Stimulated activated CD4-positive, alpha-beta T cell treated with anti-CD3 and anti-CD28 coated beads, Interleukin-2, amount 100 ng/mL, for 48 hours (primary cell): ENCODE data around the gene ANKH.
"Not testable (repeated sequence)": the region's sequence is repeated elsewhere in the genome, so short reads cannot be mapped to it uniquely, and the experiment has no call there.

Source experiments
- DNase-seq, 2 donors: peaks; one replicate each; pipeline ENCODE4 v3.0.0-alpha.2; 2020

Gene ANKH

DNA sequence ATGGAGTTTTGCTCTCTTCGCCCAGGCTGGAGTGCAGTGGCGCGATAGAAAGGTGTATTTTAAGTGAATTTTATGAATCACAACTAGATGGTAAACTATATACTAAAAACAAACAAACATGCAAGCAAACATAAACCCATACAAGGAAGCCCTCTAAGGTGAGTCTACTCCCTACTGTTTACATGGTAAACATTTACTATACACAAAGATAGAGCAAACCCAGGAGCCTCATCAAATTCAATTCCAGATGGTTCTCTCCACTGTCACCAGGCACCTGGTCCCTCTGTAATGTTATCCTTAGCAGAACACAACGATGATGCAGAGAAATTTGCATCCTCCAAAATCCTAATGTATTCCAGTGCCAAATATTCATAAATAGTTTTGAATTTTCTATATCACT lies 17.9 kb downstream of the ANKH start:
- DNase-seq: no peak

DNA sequence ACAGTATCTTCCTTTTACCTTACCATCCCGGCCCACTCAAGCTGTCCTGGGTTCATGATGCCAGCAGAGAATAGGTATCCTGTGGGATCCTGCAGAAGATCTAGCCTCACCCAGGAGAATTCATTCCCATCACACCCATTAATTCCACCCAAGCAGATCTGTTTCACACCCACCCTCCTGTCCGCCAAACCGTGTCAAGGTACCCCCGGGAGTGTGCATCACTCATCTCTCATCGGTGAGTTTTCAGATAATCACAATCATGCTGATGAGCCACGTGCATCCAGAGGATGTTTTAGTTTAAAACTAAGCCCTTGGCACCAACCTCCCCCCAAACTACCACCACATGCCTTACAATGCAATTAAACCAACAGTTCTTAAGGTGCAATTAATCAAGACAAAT lies 18.8 kb downstream of the ANKH start:
- no peak for DNase-seq

DNA sequence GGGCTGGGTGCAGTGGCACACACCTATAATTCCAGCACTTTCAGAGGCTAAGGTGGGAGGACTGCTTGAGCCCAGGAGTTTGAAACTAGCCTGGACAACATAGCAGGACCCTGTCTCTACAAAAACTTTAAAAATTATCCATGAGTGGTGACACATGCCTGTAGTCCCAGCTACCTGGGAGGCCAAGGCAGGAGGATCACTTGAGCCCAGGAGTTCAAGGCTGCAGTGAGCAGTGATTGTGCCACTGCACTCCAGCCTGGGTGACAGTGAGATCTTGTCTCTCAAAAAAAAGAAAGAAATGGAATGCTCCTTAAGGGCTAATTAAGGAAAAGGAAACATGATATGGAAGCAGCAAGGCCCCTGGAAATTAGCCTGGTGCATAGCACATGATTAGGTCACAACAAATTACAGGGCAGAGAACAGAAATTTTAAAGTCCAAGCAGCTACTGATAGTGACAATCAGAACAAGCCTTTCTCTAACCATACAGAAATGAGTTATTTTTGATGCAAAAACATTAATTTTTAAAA lies 19.5 kb downstream of the ANKH start:
- no peak for DNase-seq

DNA sequence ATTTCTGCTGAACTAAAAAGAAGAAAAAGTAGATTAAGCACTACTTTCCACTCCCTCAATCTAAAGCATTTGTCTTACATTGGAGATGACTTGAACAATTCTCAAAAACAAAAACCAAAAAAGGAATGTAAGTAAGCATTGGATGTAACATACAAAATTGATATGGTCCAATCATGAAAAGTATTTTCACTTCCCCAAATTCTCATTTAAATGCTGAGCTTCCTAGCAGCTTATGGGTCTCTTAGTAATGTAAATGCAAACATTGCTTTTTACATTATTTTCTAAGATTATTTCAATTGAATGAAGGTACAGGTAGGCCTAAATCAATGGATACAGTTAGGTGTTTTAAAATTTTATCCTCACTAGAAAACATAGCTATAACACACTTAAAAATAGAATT lies 20.0 kb downstream of the ANKH start:
- no peak for DNase-seq

DNA sequence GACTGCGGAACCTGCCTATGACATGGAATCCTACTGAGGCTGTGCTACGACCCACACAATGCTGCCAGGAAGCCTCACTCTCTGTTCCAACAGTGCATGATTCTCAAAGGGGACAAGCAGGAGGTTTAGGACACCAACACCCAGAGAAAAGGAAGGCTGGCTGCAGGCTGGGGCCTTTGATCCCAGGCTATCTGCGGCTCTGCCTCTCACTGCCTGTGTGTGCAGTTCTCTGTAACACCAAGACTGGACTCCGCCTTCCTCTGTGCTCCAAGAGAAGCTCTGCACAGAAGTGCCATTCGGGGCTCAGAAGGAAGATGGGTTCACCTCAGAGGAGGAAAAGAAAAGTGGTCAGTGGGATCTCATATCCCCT lies 20.5 kb downstream of the ANKH start:
- DNase-seq: no peak

DNA sequence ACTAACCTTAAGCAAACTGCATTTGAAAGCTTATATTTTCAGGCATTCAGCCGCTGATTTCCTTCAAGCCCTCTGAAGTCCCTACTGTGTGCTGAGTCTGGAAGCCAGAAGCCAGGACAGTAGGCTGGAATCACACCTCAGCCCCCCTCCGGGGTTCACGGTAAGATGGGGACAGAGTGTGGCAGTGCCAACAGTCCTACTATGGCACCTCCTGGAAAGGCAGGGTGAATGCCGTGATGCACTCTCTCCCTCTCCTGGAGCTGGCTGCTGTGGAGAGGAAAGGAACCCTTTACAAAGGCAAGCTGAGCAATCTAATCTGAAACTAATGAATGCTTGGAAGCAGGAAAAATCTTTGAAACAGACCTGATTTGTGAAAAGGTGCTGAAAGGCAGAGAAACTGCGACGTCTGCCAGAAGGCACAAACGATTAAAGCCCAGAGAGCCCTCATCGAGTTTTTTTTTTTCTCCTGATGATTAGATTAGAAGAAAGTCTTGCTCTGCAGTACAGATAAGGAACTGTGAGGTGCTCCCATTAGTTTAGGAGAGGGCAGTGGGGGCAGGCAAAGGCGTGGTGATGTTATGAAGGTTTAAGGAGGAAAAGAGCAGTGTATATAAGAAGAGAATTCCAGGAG lies 21.0 kb downstream of the ANKH start:
- DNase-seq: no peak

DNA sequence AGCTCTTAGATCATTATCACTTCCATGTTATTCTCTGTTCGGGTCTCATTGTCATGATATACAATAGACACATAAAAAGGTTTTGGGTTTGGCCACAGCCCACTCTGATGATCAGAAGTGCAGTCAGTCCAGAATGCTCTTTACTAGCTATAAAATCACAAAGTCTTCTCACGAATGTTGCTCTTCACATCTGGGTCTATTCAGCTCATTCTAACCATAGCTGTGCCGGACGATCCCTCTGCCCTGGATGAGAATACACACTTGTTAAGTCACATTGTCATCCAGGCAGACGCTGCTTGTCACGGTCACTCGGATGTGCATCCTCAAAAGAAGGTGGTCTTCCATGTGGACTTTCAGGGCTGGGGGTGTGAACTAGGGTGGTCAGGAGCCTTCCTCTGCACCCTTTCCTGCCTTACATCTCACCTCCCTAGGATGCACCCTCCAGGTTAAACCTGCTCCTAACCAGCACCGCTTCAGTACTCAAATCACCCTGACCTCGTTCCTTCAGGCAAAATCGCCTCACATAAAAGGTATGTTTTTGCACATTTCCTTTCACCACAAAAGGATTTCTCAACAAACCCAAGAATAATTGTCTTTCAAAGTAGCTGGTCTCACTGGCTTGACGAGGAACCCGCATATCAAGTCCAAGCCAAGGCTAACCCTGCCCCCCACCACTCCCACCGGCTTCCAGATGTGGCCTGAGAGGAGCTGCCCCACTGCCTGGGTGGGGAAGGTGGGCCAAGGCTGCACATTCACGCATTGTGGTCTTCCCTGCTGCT lies 21.9 kb downstream of the ANKH start:
- DNase-seq: no peak

DNA sequence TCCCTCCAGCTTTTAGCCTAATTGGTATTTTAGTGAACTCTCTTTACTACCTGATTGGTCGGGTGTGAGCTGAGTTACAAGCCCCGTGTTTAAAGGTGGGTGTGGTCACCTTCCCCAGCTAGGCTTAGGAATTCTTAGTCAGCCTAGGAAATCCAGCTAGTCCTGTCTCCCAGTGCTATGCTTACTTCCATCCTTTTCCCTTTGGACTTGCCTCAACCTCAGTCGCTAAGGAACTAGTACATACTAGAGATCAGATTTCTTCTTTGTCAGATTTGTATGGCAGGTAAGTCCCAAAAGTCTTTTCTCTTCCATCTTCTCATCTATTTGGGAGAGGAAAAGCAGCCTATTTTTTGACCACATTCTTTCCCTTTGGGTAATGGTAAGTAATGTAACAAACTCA lies 22.6 kb downstream of the ANKH start:
- not testable (repeated sequence) for DNase-seq

DNA sequence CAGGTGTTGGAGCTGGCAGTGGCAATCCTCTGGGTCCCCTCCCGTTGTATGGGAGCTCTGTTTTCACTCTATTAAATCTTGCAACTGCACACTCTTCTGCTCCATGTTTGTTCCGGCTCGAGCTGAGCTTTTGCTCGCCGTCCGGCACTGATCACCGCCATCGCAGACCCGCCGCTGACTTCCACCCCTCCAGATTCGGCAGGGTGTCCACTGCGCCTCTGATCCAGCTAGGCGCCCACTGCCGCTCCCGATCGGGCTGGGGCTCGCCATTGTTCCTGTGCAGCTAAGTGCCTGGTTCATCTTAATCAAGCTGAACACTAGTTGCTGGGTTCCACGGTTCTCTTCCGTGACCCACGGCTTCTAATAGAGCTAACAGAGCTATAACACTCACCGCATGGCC lies 23.2 kb downstream of the ANKH start:
- no peak for DNase-seq

DNA sequence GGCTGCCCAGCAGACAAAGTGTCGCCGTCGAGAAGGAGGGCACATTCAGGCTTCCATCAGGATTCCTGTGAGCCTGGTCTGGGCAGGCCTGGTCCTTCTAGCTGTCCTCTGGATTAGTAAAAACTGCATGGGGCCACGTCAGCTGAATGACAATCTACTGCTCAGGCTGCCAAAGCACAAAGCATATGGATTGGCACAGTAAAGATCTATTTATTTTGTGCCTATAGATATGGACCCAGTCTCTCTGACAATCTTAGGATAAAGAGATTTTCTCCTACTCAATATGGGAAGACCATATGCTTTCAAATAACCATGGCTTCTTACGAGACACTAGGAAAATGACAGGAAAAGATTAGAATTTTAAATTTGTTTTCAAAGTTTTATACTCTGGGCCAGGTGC lies 24.1 kb downstream of the ANKH start:
- DNase-seq: no peak

DNA sequence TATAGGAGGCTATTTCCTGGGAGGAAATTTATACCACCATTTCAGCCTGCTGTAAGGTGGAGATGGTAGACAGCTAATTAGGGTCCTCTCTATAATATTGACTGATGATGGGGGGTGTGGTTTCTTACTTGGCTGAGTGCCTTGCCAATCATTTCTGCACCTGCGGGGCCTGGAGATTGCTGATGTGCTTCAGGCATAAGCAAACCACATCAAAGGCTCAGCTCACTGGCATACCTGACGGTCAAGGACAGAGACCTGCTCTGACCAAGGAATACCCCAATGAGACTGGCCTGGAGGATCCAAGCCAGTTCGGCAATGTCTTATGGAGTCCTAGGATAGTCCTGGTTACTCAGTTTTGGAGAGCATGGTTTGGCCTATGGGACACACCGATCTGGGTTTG lies 29.5 kb downstream of the ANKH start:
- no peak for DNase-seq

DNA sequence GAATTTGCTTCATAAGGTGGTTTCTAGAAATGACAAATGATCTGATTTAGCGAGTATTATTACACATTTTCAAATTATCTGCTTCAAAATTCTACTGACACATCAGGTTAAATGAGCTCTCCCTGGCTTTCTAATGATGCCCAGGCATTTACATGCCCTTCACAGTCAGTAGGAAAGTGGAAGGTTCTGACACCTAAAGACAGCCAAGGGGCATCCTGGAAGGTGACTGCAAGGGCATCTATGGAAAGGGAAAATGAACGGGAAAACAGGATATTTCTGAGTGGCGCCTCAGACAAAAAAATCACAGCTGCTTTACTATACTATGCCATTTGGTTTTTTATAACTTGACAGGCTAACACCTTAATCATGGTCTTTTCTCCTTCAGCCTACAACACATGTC lies 31.0 kb downstream of the ANKH start:
- no peak for DNase-seq

DNA sequence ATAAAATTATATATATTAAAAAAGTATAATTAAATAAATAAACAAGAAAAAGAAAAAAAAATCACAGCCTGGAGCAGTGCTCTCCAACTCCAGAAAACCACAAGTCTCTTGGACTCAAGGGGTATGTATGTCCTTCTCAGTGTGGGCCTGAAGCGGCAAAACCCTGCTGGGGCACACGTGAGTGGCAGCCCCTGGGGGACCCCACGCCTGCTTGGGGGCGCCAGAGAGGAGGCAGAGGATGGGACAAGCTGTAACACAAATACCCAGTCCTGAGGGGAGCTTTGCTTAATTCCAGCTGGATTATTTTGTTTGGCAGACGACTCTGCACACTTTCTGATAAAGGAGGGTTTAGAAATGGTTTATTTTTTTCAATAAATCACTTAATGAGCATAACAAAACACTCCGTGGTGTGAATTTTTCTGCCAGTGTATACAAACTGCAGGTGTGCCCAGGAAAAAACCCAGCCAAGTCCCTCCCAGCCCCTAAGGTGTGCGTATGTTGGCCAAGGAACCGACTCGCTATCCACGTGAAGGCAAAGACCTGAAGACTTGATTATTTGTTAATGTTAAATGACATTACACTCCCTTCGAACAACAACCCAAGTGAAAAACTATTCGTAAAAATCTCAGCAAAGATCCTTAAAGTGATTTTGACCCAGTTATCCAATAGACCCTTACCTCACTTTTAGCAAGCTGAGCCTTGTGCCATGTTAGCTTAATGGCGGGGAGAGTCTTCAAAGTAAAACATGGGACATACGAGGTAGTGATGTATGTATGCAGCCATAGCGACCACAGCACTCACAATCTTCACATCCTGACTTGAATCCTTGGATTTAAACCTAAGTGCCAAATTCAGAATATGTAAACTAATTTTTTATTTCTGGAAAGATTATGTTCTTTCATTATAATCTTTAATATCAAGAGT lies 32.9 kb downstream of the ANKH start:
- DNase-seq: no peak

DNA sequence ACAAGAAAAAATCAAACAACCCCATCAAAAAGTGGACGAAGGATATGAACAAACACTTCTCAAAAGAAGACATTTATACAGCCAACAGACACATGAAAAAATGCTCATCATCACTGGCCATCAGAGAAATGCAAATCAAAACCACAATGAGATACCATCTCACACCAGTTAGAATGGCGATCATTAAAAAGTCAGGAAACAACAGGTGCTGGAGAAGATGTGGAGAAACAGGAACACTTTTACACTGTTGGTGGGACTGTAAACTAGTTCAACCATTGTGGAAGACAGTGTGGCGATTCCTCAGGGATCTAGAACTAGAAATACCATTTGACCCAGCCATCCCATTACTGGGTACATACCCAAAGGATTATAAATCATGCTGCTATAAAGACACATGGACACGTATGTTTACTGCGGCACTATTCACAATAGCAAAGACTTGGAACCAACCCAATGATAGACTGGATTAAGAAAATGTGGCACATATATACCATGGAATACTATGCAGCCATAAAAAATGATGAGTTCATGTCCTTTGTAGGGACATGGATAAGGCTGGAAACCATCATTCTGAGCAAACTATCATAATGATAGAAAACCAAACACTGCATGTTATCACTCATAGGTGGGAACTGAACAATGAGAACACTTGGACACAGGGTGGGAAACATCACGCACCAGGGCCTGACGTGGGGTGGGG lies 34.0 kb downstream of the ANKH start:
- DNase-seq: not testable (repeated sequence)

DNA sequence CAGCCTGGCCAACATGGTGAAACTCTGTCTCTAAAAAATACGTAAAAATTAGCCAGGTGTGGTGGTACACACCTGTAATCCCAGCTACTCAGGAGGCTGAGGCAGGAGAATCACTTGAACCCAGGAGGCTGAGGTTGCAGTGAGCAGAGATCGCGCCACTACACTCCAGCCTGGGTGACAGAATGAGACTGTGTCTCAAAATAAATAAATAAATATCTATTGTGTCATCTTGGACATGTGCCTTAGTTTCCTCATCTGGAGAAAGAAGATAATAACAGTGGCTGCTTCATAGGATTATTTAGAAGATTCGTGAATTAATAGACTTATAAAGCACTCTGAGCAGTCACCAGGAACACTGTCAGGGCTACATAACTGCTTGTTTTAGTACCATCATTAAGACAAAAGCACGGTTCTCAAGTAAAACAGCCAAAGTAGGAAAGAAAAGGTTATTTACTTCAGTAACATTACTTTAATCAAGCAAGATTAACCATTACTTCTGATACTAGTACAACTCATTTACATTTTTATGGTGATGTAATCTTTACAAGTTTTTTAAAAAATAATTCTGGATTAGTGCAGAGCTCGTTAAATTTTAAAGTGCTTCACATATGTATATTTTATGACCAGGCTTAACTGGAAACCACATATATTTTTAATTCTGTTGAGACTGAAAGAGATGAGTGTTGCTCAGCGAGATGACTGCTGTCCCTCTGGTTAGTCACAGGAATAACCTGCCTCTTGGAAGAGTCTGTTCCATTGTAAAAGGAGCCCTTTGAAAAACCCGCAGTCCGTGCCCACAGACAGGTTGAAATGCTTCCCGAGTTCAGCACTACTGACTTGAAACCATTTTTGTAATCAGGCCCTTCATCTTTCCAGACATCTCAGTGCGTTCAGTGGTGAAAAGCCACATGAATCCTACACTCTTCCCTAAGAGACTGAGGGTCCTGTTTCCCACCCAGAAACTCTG lies 36.7 kb downstream of the ANKH start:
- no peak for DNase-seq

DNA sequence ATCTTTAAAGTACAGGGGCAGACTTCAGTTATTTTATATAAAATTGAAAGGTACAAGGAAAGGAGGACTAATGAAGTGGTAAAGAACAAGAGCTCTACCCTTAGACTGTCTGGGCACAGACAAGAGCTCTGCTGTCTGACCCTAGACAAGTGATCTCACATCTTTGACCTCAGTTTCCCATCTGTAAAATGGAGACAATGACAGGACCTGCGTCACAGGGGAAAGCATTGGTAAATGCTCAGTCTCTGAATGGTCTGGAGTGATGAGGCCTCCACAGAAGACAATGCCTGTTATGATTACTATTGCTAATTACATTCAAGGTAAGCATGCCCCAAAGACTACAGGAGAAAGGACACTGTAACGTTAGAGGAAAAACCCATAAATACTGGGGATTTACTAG lies 37.5 kb downstream of the ANKH start:
- DNase-seq: no peak

DNA sequence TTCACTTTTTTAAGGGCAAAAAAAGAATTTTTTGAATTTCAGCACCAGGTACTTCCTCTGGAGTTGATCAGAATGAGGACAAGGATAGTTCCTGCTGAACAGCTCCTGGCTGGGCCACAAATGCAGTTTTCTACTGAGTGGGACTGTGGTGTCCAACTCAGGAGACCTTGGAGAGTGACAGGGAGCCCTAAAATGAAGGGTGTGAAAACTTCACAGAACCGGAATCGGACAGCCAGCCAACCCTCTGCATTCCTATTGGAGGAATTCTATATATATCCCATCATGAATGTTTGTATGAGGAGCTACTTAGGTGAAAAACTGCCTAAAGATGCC lies 40.6 kb downstream of the ANKH start:
- no peak for DNase-seq

DNA sequence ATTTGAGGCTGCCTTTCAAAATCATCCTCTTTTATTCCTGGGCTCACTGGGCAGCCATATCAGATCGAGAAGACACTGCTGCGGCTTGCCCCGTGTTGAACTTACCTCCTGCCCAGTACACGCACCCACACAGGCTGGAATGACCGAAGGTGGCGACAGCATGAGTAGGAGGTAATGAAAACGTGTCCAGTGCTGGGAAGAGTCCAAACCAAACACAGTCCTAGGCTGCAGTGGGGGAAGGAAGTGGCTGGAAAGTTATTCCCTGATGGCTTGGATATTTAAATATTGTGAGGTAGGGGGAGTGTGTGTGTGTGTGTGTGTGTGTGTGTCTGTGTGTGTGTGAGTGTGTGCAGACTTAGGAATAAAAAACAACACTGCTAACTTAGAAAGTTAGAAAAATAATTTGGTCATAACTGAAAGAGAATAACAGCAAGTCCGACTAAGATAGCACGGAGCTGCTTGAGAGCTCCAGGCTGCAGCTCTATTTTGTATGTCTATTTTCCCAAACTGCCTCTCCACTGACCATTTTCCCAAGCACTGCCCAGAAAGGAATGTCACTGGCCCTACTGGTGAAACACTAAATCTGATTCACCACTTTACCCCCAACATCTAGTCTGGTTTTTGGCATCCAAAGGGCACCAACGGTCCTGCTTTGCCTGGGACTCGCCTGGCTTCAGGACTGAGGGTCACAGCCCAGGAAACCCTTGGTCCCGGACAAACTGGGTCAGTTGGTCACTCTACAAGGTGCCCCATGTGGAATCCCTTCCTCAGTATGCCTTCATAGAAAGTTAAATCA lies 41.2 kb downstream of the ANKH start:
- DNase-seq: no peak

DNA sequence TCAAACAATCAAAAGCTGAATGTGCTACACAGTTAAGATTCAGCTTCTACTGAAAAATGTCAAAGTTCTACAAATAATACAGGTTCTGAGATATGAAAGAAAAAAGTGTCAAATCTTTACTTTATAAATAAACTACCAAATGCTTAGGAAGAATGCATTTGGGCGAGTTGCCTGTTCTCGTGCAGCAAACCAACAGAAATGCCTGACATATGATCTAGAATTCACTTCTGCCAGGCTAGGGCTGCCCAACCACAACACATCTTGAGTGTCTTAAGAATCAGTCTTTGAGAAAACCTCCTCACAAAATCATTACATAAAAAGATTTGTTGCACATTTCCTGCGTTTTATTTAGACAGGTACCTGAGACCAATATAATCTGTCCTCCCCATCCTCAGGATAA lies 42.2 kb downstream of the ANKH start:
- DNase-seq: no peak

DNA sequence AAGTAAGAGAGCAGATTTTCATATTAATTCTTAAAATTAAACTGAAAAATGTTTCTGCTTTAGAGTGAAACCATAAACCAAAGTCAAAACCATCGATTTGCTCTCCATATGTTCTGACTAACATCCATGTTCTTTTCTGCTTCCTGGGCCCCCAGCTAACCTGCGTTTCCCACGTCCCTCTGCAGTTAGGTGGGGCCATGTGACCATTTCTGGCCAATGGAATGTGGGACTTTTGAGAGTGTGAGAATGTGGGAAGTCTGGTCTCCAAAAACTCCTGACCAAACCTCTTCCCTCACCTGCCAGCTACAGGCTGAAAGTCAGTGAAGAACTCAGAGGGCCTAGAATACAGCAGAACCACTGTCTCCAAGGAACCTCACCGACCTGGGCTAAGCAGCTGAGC lies 44.9 kb downstream of the ANKH start:
- DNase-seq: no peak

DNA sequence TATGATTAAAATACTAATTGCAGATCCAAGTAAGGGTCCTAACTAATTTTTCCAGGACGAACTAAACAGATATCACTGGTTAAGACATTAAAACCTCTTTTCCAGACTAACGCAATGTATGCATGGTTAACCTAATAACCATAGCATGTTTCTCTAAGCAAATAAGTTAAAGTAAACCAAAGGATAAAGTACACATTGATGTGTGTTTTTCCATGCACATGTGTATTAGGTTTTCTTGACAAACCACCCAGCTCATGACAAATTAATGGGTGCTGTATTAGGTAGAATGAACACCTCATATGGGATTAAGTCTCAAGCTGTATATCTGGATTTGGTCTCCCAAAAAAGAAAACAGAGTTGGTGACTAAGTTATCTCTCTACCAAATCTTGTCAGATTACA lies 45.6 kb downstream of the ANKH start:
- no peak for DNase-seq
